HG03095 (cell line): Measurements from ENCODE around the gene STKLD1.

Experiments used
- ATAC-seq: cut with Tn5 transposase; IDR thresholded peaks from one replicate; pipeline ENCODE4 v1.9.1; 2021; ENCODE audit warnings: moderate library complexity; ENCODE audit not compliant: unreplicated experiment

The STKLD1 gene

GRCh38 chr9:133344979-133345378 is 31.2 kb upstream of the STKLD1 start:
- no peak for ATAC-seq

GRCh38 chr9:133345596-133345995 is 30.6 kb upstream of the STKLD1 start:
- no peak for ATAC-seq

GRCh38 chr9:133346021-133346785 is 30.0 kb upstream of the STKLD1 start:
- no peak for ATAC-seq

GRCh38 chr9:133347515-133347984 is 28.6 kb upstream of the STKLD1 start:
- ATAC-seq, result peak; percentile 32

GRCh38 chr9:133347985-133348717 is 28.0 kb upstream of the STKLD1 start, which contains the start of the genes MED22 and RPL7A:
MED22 (minus strand) TSS chr9:133348131; CDS start chr9:133346662, 1,469 bp downstream.
RPL7A (plus strand) TSS chr9:133348218; CDS start chr9:133348244, 26 bp downstream.
- peak; percentile 70 for ATAC-seq

- ATAC-seq, result no peak
Observed at GRCh38 chr9:133348718-133349573, 27.2 kb upstream of the STKLD1 start.

- ATAC-seq, result no peak
Observed at GRCh38 chr9:133349965-133350616, 26.1 kb upstream of the STKLD1 start.

GRCh38 chr9:133351526-133351907 is 24.6 kb upstream of the STKLD1 start:
- ATAC-seq, result no peak

- no peak for ATAC-seq
Observed at GRCh38 chr9:133351908-133352634, 24.1 kb upstream of the STKLD1 start.

GRCh38 chr9:133352635-133353340 is 23.4 kb upstream of the STKLD1 start:
- no peak for ATAC-seq

GRCh38 chr9:133353548-133353947 is 22.6 kb upstream of the STKLD1 start:
- no peak for ATAC-seq

GRCh38 chr9:133354766-133355165 is 21.4 kb upstream of the STKLD1 start:
- ATAC-seq, result no peak

GRCh38 chr9:133355881-133356357 is 20.2 kb upstream of the STKLD1 start:
- ATAC-seq, result peak; percentile 7

- ATAC-seq, result peak; percentile 49
Observed at GRCh38 chr9:133356391-133357091, 19.6 kb upstream of the STKLD1 start, which contains the start of the genes SURF1 and SURF2. SURF1 (minus strand) TSS chr9:133356487; CDS start chr9:133356453, 34 bp downstream. SURF2 (plus strand) TSS chr9:133356550; CDS start chr9:133356593, 43 bp downstream.

GRCh38 chr9:133357656-133358055 is 18.5 kb upstream of the STKLD1 start:
- no peak for ATAC-seq

- no peak for ATAC-seq
Observed at GRCh38 chr9:133359399-133360175, 16.6 kb upstream of the STKLD1 start.
